Measurements from ENCODE around the gene GATAD2B.

GRCh38 chr1:153899509-153899908 is 23.3 kb downstream of the GATAD2B start:
- TF ChIP-seq CTCF (conservative IDR thresholded peaks at IDR 0.05; ENCODE audit: low read length) (no peak), EZH2phosphoT487 (IDR thresholded peaks at IDR 0.05; ENCODE audit: borderline replicate concordance) (no peak)

All from Loucy (cell line).